HCEC 1CT (cell line): ENCODE data around the gene BCKDHA.
"Not testable (repeated sequence)": the region's sequence is repeated elsewhere in the genome, so short reads cannot be mapped to it uniquely, and the experiment has no call there.

Source experiments
- DNase-seq: peaks from one replicate; pipeline ENCODE4 v3.0.0-alpha.2; 2017

Gene BCKDHA

GRCh38 chr19:41426952-41427646 lies 29.5 kb downstream of the BCKDHA start, which contains the start of gene B3GNT8:
Gene B3GNT8 (minus strand): TSS chr19:41427374. CDS start chr19:41426778, 596 bp downstream.
- DNase-seq: no peak

GRCh38 chr19:41427647-41428480 lies 30.2 kb downstream of the BCKDHA start:
- no peak for DNase-seq

- DNase-seq: no peak
Observed at GRCh38 chr19:41428481-41428859, 30.9 kb downstream of the BCKDHA start.

- DNase-seq: no peak
Observed at GRCh38 chr19:41430922-41431321, 33.3 kb downstream of the BCKDHA start.

GRCh38 chr19:41431426-41432386 lies 34.1 kb downstream of the BCKDHA start:
- DNase-seq: no peak

- no peak for DNase-seq
Observed at GRCh38 chr19:41433171-41433570, 35.6 kb downstream of the BCKDHA start.

- DNase-seq: no peak
Observed at GRCh38 chr19:41434450-41434849, 36.8 kb downstream of the BCKDHA start.

GRCh38 chr19:41435376-41435775 lies 37.8 kb downstream of the BCKDHA start:
- DNase-seq: not testable (repeated sequence)

- DNase-seq: no peak
Observed at GRCh38 chr19:41435936-41436673, 38.5 kb downstream of the BCKDHA start.

GRCh38 chr19:41436674-41436951 lies 39.0 kb downstream of the BCKDHA start:
- DNase-seq: no peak

- no peak for DNase-seq
Observed at GRCh38 chr19:41437944-41438574, 40.4 kb downstream of the BCKDHA start.

- DNase-seq: peak; percentile 98
Observed at GRCh38 chr19:41439441-41440222, 42.0 kb downstream of the BCKDHA start, which contains the start of gene DMAC2. Gene DMAC2 (minus strand): TSS chr19:41439912. CDS start chr19:41439899, 13 bp downstream.

- no peak for DNase-seq
Observed at GRCh38 chr19:41441321-41441945, 43.8 kb downstream of the BCKDHA start.

GRCh38 chr19:41442473-41443355 lies 45.1 kb downstream of the BCKDHA start, which contains the start of gene ERICH4:
Gene ERICH4 (plus strand): TSS chr19:41443156. CDS start chr19:41443170, 14 bp downstream.
- DNase-seq: no peak

GRCh38 chr19:41443813-41444455 lies 46.3 kb downstream of the BCKDHA start:
- no peak for DNase-seq

- no peak for DNase-seq
Observed at GRCh38 chr19:41445575-41445974, 48.0 kb downstream of the BCKDHA start.

GRCh38 chr19:41447732-41448332 lies 50.2 kb downstream of the BCKDHA start:
- no peak for DNase-seq
